ENCODE results near the gene TLCD3B.

GRCh38 chr16:29989111-29989858, 41.8 kb downstream of the TLCD3B start:
- TF ChIP-seq EZH2 (IDR thresholded peaks at IDR 0.05), result no peak
- no peak; the same call in 1 of the 2 replicates for TF ChIP-seq POLR2AphosphoS5 (IDR thresholded peaks at IDR 0.05; ENCODE audit: borderline replicate concordance, low read depth, low read length)

All from SK-N-MC (cell line).